Heart right ventricle (tissue), 16 donors: ENCODE results near the gene C16orf78. TPM values are rescaled to one million over a fixed set of nuclear protein-coding genes. Genes with fewer than 3 reads are reported as not detected.

ENCODE experiments used
- ATAC-seq, 8 donors: fragments of 200-7000 bp; cut with Tn5 transposase; one replicate each; pipeline ENCODE4 v1.9.1; 2020; ENCODE audit warnings: mild to moderate bottlenecking in 8 of 8, moderate library complexity in 8 of 8, moderate number of reproducible peaks in 1 of 8
- DNase-seq, 2 donors: peaks; one replicate each; pipeline ENCODE4 v3.0.0-alpha.2; 2020
- H3K27ac ChIP-seq, 10 donors: fragments of 200-600 bp; sonication (generic) in 2 of 10; one replicate each; pipeline versions ENCODE4 v1.5.0 to v1.8.0; 2020 to 2022; ENCODE audit warnings: mild to moderate bottlenecking in 3 of 10
- H3K27me3 ChIP-seq, 7 donors: fragments of 200-600 bp; one replicate each; pipeline ENCODE4 v1.8.0; 2021 to 2022; ENCODE audit warnings: mild to moderate bottlenecking in 2 of 7
- H3K36me3 ChIP-seq, 9 donors: fragments of 200-600 bp; sonication (generic) in 1 of 9; one replicate each; pipeline versions ENCODE4 v1.5.0 to v1.8.0; 2020 to 2022; ENCODE audit warnings: mild to moderate bottlenecking in 2 of 9
- H3K4me1 ChIP-seq, 9 donors: fragments of 200-600 bp; sonication (generic) in 1 of 9; one replicate each; pipeline versions ENCODE4 v1.5.0 to v1.8.0; 2020 to 2022; ENCODE audit warnings: mild to moderate bottlenecking in 4 of 9
- H3K4me3 ChIP-seq, 10 donors: fragments of 200-600 bp; sonication (generic) in 2 of 10; one replicate each; pipeline versions ENCODE4 v1.5.0 to v1.8.0; 2020 to 2022; ENCODE audit warnings: mild to moderate bottlenecking in 7 of 10, moderate library complexity in 2 of 10
- H3K9me3 ChIP-seq, 11 donors: fragments of 200-600 bp in 10 of 11; sonication (generic) in 2 of 11; one replicate each; pipeline versions ENCODE4 v1.5.0 to v1.8.0; 2013 to 2022; ENCODE audit warnings: mild to moderate bottlenecking in 2 of 11, control low read depth in 1 of 11, moderate library complexity in 1 of 11
- CTCF ChIP-seq, 9 donors: fragments of 200-600 bp; sonication (generic) in 2 of 9; IDR thresholded peaks; one replicate each; pipeline versions ENCODE4 v1.5.0 to v1.8.0; 2021 to 2022; ENCODE audit warnings: antibody characterized with exemption in 9 of 9, mild to moderate bottlenecking in 5 of 9, moderate library complexity in 1 of 9
- WGBS, 2 donors: extraction: QIAGEN DNeasy Blood & Tissue Kit; methylation state at CpG; one replicate each; pipeline ENCODE4 v1.1.7; 2013; ENCODE audit warnings: inconsistent platforms in 1 of 2; 5-methylcytosine and 5-hydroxymethylcytosine counted together
- intact Hi-C, 10 donors: fragments of 100-400 bp; cut with DNase I; formaldehyde crosslinking; loops; one replicate each; pipeline versions ENCODE4 v1.11.1 to v1.14.2; 2022
- polyA plus RNA-seq, 2 donors: library from polyadenylated mRNA; stranded (reverse); fragments of 200-250 nt; gene quantifications; one replicate each; pipeline ENCODE4 v1.2.3, GENCODE V29; 2013
- total RNA-seq, 10 donors: library from RNA; stranded (reverse); fragmentation: NEBNext Ultra II Directional in 3 of 10; extraction: Animal tissue kit (Norgen Biotek cat#: 25700) in 3 of 10; gene quantifications; one replicate each; pipeline versions ENCODE4 v1.2.1 to v1.2.4, GENCODE V29; 2021 to 2023
- donor health status: Arrhythmogenic right ventricular cardiomyopathy.
- donor health status: ischemic (EF 13 %, LVEDD 7.1; RV severe dilation, severe dysfunction).
- donor health status: healthy with polysubstance abuse.
- donor health status: DM: no; HTN: yes; CAD: no.
- donor health status: DM: no; HTN: no; CAD: no.
- donor health status: ischemic (EF 25% LVEDD 6.9; RV normal size, moderate dysfunction).
- donor health status: ischemic (EF 25% LVEDD 5.7; RV mildly dilated, moderate dysfunction).
- donor health status: healthy.
- donor health status: DM: yes; HTN: yes; CAD: no.
- donor health status: Ischemic cardiomyopathy.
- donor health status: ischemic (EF 35%, LVEDD 5.7; RV mildly dilated, moderate dysfunction).
- donor health status: nonischemic (EF 11% LVEDD 7.7; RV severe dilation, severe dysfunction).
- donor health status: DM: yes; HTN: yes; CAD: no.
- donor health status: PGD.
- donor health status: ischemic (EF 29% LVEDD 5.4; RV normal size, mild dysfunction).
- donor health status: nonischemic (EF 23%, LVEDD 6.1; RV moderate dilation, normal function).

Gene C16orf78
- total and polyA plus RNA-seq, 12 donors = not detected

- peaks cover 0 to 6% (median 0%) of the 10 kb centered on the region in 7 donors for H3K27me3 ChIP-seq
- H3K27ac ChIP-seq = no peak overlapping the region
- ATAC-seq = no peak
- no peaks in the 10 kb centered on the region for H3K4me1 ChIP-seq
- no peaks in the 10 kb centered on the region for H3K36me3 ChIP-seq
- 72% methylated on average over 9 of the region's 9 CpGs for WGBS, 2 donors
- DNase-seq = no peak
- TF ChIP-seq CTCF (IDR thresholded peaks at IDR 0.05) = no peak
- no peaks in the 10 kb centered on the region for H3K9me3 ChIP-seq
- intact Hi-C loops = no loop called here
- H3K4me3 ChIP-seq = no peak overlapping the region
Measured at GRCh38 chr16:49330562-49331201, 42.9 kb upstream of the C16orf78 start.

GRCh38 chr16:49332589-49333258 is 40.9 kb upstream of the C16orf78 start:
- no peaks in the 10 kb centered on the region for H3K4me1 ChIP-seq
- intact Hi-C loops = no loop called here
- no peak overlapping the region for H3K27ac ChIP-seq
- DNase-seq = no peak
- H3K9me3 ChIP-seq = no peaks in the 10 kb centered on the region
- no peaks in the 10 kb centered on the region for H3K36me3 ChIP-seq
- peaks cover 0 to 19% (median 6%) of the 10 kb centered on the region in 7 donors for H3K27me3 ChIP-seq
- WGBS, 2 donors = 63% methylated on average over 2 of the region's 2 CpGs
- TF ChIP-seq CTCF (IDR thresholded peaks at IDR 0.05) = no peak
- no peak overlapping the region for H3K4me3 ChIP-seq
- no peak for ATAC-seq

GRCh38 chr16:49333259-49333597 is 40.4 kb upstream of the C16orf78 start:
- Histone ChIP-seq H3K4me1 (no peaks in the 10 kb centered on the region), H3K4me3 (no peak overlapping the region), H3K9me3 (no peaks in the 10 kb centered on the region), H3K27ac (no peak overlapping the region), H3K27me3 (peaks cover 0 to 24% (median 11%) of the 10 kb centered on the region in 7 donors), H3K36me3 (no peaks in the 10 kb centered on the region)
- WGBS, 2 donors = 69 to 75% methylated on average over 7 of the region's 7 CpGs
- DNase-seq = no peak
- no peak for ATAC-seq
- intact Hi-C loops = no loop called here
- TF ChIP-seq CTCF (IDR thresholded peaks at IDR 0.05) = no peak

- WGBS, 2 donors = 68 to 73% methylated on average over 8 of the region's 8 CpGs
- no peak overlapping the region for H3K27ac ChIP-seq
- intact Hi-C loops = no loop called here
- no peaks in the 10 kb centered on the region for H3K9me3 ChIP-seq
- H3K36me3 ChIP-seq = no peaks in the 10 kb centered on the region
- peaks cover 0 to 40% (median 27%) of the 10 kb centered on the region in 7 donors for H3K27me3 ChIP-seq
- no peak for TF ChIP-seq CTCF (IDR thresholded peaks at IDR 0.05)
- H3K4me3 ChIP-seq = no peak overlapping the region
- DNase-seq (no peak), ATAC-seq (no peak)
- H3K4me1 ChIP-seq = no peaks in the 10 kb centered on the region
Measured at GRCh38 chr16:49335828-49336227, 37.8 kb upstream of the C16orf78 start.
